PC-9 (cell line): Measurements from ENCODE around the gene GPR42. TPM values are rescaled to one million over a fixed set of nuclear protein-coding genes. Genes with fewer than 3 reads are reported as not detected.

Source experiments
- BruUV-seq: library from RNA; stranded (reverse); fragments of 400-500 nt; replicated peaks from 2 replicates; lab custom pipeline; 2021; lab: Mats Ljungman, UMichigan
- CTCF ChIA-PET: fragments of 300-600 bp; sonication (Branson Sonifier 250); formaldehyde crosslinking; loops from one replicate; lab custom pipeline; 2022; ENCODE audit warnings: antibody characterized with exemption; lab: Charles Lee
- POLR2A ChIA-PET: fragments of 300-600 bp; sonication (Branson Sonifier 250); formaldehyde crosslinking; loops from one replicate; lab custom pipeline; 2022; ENCODE audit warnings: antibody characterized with exemption; ENCODE audit not compliant: unreplicated experiment; lab: Charles Lee
- DNase-seq, 2 experiments: peaks; one replicate each; pipeline versions ENCODE4 v3.0.0 to v3.0.0-alpha.2; 2015 to 2022; ENCODE audit warnings: mixed read lengths in 1 of 2
- H2AFZ ChIP-seq: fragments of 200-600 bp; sonication (generic); 2 replicates; pipeline ENCODE4 v1.8.1; 2017; ENCODE audit warnings: antibody characterized with exemption
- H3F3A ChIP-seq: fragments of 200-600 bp; sonication (generic); 2 replicates; pipeline ENCODE4 v1.8.1; 2017; ENCODE audit warnings: antibody characterized with exemption, mild to moderate bottlenecking, low read depth; ENCODE audit not compliant: insufficient read depth
- H3K27ac ChIP-seq: fragments of 200-600 bp; sonication (generic); 2 replicates; pipeline ENCODE4 v1.6.1; 2016; ENCODE audit warnings: mixed run types
- H3K27me3 ChIP-seq: fragments of 200-600 bp; sonication (generic); 2 replicates; pipeline ENCODE4 v1.6.1; 2016; ENCODE audit warnings: low read depth, mixed run types; ENCODE audit not compliant: insufficient read depth
- H3K36me3 ChIP-seq: fragments of 200-600 bp; sonication (generic); 2 replicates; pipeline ENCODE4 v1.6.1; 2016; ENCODE audit warnings: low read depth, mixed run types
- H3K4me1 ChIP-seq: fragments of 200-600 bp; sonication (generic); replicated peaks from 2 replicates; pipeline ENCODE4 v1.6.1; 2016; ENCODE audit warnings: mixed run types; ENCODE audit not compliant: insufficient read depth
- H3K4me2 ChIP-seq: fragments of 200-600 bp; sonication (generic); 2 replicates; pipeline ENCODE4 v1.6.1; 2017; ENCODE audit warnings: mixed run types
- H3K4me3 ChIP-seq: fragments of 200-600 bp; sonication (generic); 2 replicates; pipeline ENCODE4 v1.6.1; 2016; ENCODE audit warnings: mixed run types
- H3K79me2 ChIP-seq: fragments of 200-600 bp; sonication (generic); 2 replicates; pipeline ENCODE4 v1.6.1; 2017; ENCODE audit warnings: low read depth, mixed run types
- H3K9me2 ChIP-seq: fragments of 200-600 bp; sonication (generic); 2 replicates; pipeline ENCODE4 v1.8.1; 2017; ENCODE audit warnings: mild to moderate bottlenecking; ENCODE audit not compliant: insufficient read depth
- H3K9me3 ChIP-seq: fragments of 200-600 bp; sonication (generic); 2 replicates; pipeline ENCODE4 v1.8.1; 2016; ENCODE audit warnings: low read depth; ENCODE audit not compliant: insufficient read depth
- H4K20me1 ChIP-seq: fragments of 200-600 bp; sonication (generic); 2 replicates; pipeline ENCODE4 v1.8.1; 2017; ENCODE audit not compliant: insufficient read depth
- CTCF ChIP-seq: fragments of 200-600 bp; sonication (generic); conservative IDR thresholded peaks from 2 replicates; pipeline ENCODE4 v1.6.1; 2017; ENCODE audit warnings: mixed run types, antibody characterized with exemption, mild to moderate bottlenecking, moderate library complexity
- EZH2 ChIP-seq: fragments of 200-600 bp; sonication (generic); IDR thresholded peaks from 2 replicates; pipeline ENCODE4 v1.8.0; 2017; ENCODE audit warnings: antibody characterized with exemption, low read depth
- intact Hi-C: fragments of 100-400 bp; cut with micrococcal nuclease; formaldehyde crosslinking; loops from one replicate; pipeline ENCODE4 v1.10.0; 2022; ENCODE audit not compliant: unreplicated experiment
- total RNA-seq: library from RNA; stranded (reverse); gene quantifications from 2 replicates; pipeline ENCODE4 v1.2.3, GENCODE V29; 2021

Gene GPR42
- total RNA-seq, 1 experiment from 2014 or later = not detected

- Histone ChIP-seq H3K79me2 (no peaks in the 10 kb centered on the region), H3K9me2 (no peaks in the 10 kb centered on the region), H3K27me3 (peaks cover 9% of the 10 kb centered on the region), H3F3A (no peaks in the 10 kb centered on the region), H3K4me2 (no peak overlapping the region), H3K9me3 (no peaks in the 10 kb centered on the region), H3K27ac (no peak overlapping the region), H3K36me3 (no peaks in the 10 kb centered on the region), H4K20me1 (no peaks in the 10 kb centered on the region), H2AFZ (no peak overlapping the region), H3K4me1 (no peaks in the 10 kb centered on the region), H3K4me3 (no peak overlapping the region)
- intact Hi-C loops = no loop called here
- DNase-seq = no peak
- ChIA-PET POLR2A (no interaction called here), CTCF (no interaction called here)
- BruUV-seq = no TSS peak
- TF ChIP-seq EZH2 (no peak), CTCF (no peak)
Observed at GRCh38 chr19:35360880-35361420, 9.9 kb upstream of the GPR42 start.

DNA sequence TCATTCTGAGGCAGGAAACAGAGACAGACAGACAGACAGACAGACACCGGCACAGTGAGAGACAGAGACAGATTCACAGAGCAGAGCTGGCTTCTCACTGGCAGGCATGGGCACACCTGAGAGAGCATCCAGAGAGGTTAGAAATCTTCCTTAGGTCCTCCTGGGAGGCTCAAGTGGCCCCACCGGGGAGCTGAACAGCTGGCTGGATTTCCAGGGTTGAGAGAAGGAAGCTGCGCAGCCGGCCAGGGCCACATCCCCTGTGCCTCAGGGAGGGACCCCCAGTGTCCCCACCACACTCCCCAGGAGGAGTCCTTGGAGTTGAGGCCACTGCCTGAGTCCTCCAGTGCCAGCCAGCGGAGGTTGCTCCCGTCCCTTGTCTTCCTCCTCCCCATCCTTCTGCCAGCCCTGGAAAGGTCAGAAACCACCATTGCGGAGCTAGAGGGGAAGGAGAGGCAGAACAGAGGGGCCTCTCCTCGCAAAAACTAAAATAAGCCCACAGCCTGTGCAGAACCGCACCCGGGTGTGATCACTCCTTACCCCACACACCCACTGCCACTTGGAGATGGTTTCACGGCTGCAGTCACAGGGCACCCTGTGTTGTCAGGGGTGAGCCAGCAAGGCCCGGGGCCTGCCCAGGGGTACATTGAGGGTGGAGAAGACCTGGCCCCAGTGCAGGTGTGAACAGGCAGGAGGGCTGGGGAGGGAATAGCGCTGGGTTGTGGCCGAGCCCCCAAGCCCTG lies 8.4 kb upstream of the GPR42 start:
- H2AFZ ChIP-seq = no peak overlapping the region
- no peaks in the 10 kb centered on the region for H3K9me3 ChIP-seq
- intact Hi-C loops = no loop called here
- no peaks in the 10 kb centered on the region for H3K36me3 ChIP-seq
- no TSS peak for BruUV-seq
- ChIA-PET POLR2A (no interaction called here), CTCF (no interaction called here)
- TF ChIP-seq EZH2 (no peak), CTCF (no peak)
- no peaks in the 10 kb centered on the region for H4K20me1 ChIP-seq
- H3K4me3 ChIP-seq = no peak overlapping the region
- no peaks in the 10 kb centered on the region for H3K4me1 ChIP-seq
- no peak overlapping the region for H3K27ac ChIP-seq
- DNase-seq = no peak
- no peak overlapping the region for H3K4me2 ChIP-seq
- H3K27me3 ChIP-seq = peaks cover 16% of the 10 kb centered on the region
- H3K9me2 ChIP-seq = no peaks in the 10 kb centered on the region
- H3K79me2 ChIP-seq = no peaks in the 10 kb centered on the region
- no peaks in the 10 kb centered on the region for H3F3A ChIP-seq

- Histone ChIP-seq H3K27me3 (peaks cover 20% of the 10 kb centered on the region), H3F3A (no peaks in the 10 kb centered on the region), H3K4me3 (no peak overlapping the region), H3K4me2 (no peak overlapping the region), H2AFZ (no peak overlapping the region), H3K9me2 (no peaks in the 10 kb centered on the region), H4K20me1 (no peaks in the 10 kb centered on the region), H3K79me2 (no peaks in the 10 kb centered on the region), H3K4me1 (no peaks in the 10 kb centered on the region), H3K9me3 (no peaks in the 10 kb centered on the region), H3K27ac (no peak overlapping the region), H3K36me3 (no peaks in the 10 kb centered on the region)
- POLR2A ChIA-PET = no interaction called here
- no TSS peak for BruUV-seq
- intact Hi-C loops = no loop called here
- TF ChIP-seq CTCF (no peak), EZH2 (no peak)
- CTCF ChIA-PET = no interaction called here
- no peak for DNase-seq
Observed at GRCh38 chr19:35363001-35363590, 7.8 kb upstream of the GPR42 start.
